Neural cell (in vitro differentiated cells): ENCODE data around the gene KLHDC9. TPM values are rescaled to one million over a fixed set of nuclear protein-coding genes. Genes with fewer than 3 reads are reported as not detected.

Source experiments
- H2AFZ ChIP-seq: fragments of 200-600, 300-800 bp; sonication (generic), shearing (Covaris generic); 2 replicates; pipeline ENCODE4 v1.6.0; 2014; ENCODE audit warnings: low read depth, mild to moderate bottlenecking, antibody characterized with exemption, low read length, moderate library complexity
- H3F3A ChIP-seq: fragments of 200-600 bp; shearing (Covaris generic); 2 replicates; pipeline ENCODE4 v1.6.1; 2016; ENCODE audit warnings: mild to moderate bottlenecking, moderate library complexity, mixed read lengths, antibody characterized with exemption, low read length; ENCODE audit not compliant: insufficient read depth, poor library complexity, severe bottlenecking
- H3K27ac ChIP-seq: fragments of 200-600, 300-800 bp; sonication (generic), shearing (Covaris generic); 2 replicates; pipeline ENCODE4 v1.5.1; 2014; ENCODE audit warnings: mild to moderate bottlenecking, low read length, moderate library complexity
- H3K27me3 ChIP-seq: fragments of 300-800, 200-600 bp; sonication (generic), shearing (Covaris generic); 2 replicates; pipeline ENCODE4 v1.6.0; 2014; ENCODE audit warnings: mild to moderate bottlenecking, low read depth, low read length, moderate library complexity; ENCODE audit not compliant: insufficient read depth
- H3K36me3 ChIP-seq: fragments of 300-800, 200-600 bp; sonication (generic), shearing (Covaris generic); 2 replicates; pipeline ENCODE4 v1.5.1; 2014; ENCODE audit warnings: mild to moderate bottlenecking, antibody characterized with exemption, low read length, moderate library complexity; ENCODE audit not compliant: insufficient read depth
- H3K4me2 ChIP-seq: fragments of 300-800, 200-600 bp; sonication (generic), shearing (Covaris generic); 2 replicates; pipeline ENCODE4 v1.6.0; 2014; ENCODE audit warnings: mild to moderate bottlenecking, low read length
- H3K4me3 ChIP-seq: fragments of 300-800, 200-600 bp; sonication (generic), shearing (Covaris generic); 2 replicates; pipeline ENCODE4 v1.5.1; 2014; ENCODE audit warnings: mild to moderate bottlenecking, low read length, moderate library complexity
- H3K79me2 ChIP-seq: fragments of 200-600 bp; shearing (Covaris generic); replicated peaks from 2 replicates; pipeline ENCODE4 v1.6.0; 2014; ENCODE audit warnings: mild to moderate bottlenecking, low read length, moderate library complexity; ENCODE audit not compliant: insufficient read depth
- H3K9ac ChIP-seq: fragments of 300-800, 200-600 bp; sonication (generic), shearing (Covaris generic); 2 replicates; pipeline ENCODE4 v1.6.1; 2016; ENCODE audit warnings: mild to moderate bottlenecking, low read length, mixed read lengths
- H3K9me2 ChIP-seq: fragments of 200-600 bp; shearing (Covaris generic); 2 replicates; pipeline ENCODE4 v1.6.1; 2016; ENCODE audit warnings: mild to moderate bottlenecking, low read length, mixed read lengths; ENCODE audit not compliant: insufficient read depth
- H3K9me3 ChIP-seq: fragments of 200-600, 300-800 bp; sonication (generic), shearing (Covaris generic); 2 replicates; pipeline ENCODE4 v1.6.1; 2016; ENCODE audit warnings: mild to moderate bottlenecking, mixed run types, low read length, moderate library complexity, mixed read lengths
- H4K20me1 ChIP-seq: fragments of 200-600 bp; shearing (Covaris generic); 2 replicates; pipeline ENCODE4 v1.6.1; 2016; ENCODE audit warnings: mild to moderate bottlenecking, mixed run types; ENCODE audit not compliant: insufficient read depth
- EP300 ChIP-seq: fragments of 450-650 bp; conservative IDR thresholded peaks from 2 replicates; pipeline ENCODE4 v1.6.1; 2014; ENCODE audit warnings: antibody characterized with exemption, mild to moderate bottlenecking, moderate library complexity; ENCODE audit not compliant: poor library complexity, severe bottlenecking
- EZH2 ChIP-seq: fragments of 200-600, 300-800 bp; shearing (Covaris generic), sonication (generic); IDR thresholded peaks from 2 replicates; pipeline ENCODE4 v1.6.1; 2014; ENCODE audit warnings: antibody characterized with exemption, low read length, borderline replicate concordance, mild to moderate bottlenecking; ENCODE audit not compliant: insufficient read depth, poor library complexity, severe bottlenecking
- MXI1 ChIP-seq: fragments of 450-650 bp; conservative IDR thresholded peaks from 2 replicates; pipeline ENCODE4 v1.6.1; 2014; ENCODE audit warnings: antibody characterized with exemption, mild to moderate bottlenecking; ENCODE audit not compliant: poor library complexity, severe bottlenecking
- POLR2AphosphoS5 ChIP-seq: IDR thresholded peaks from 2 replicates; pipeline ENCODE4 v1.6.1; 2012
- RAD21 ChIP-seq: fragments of 450-650 bp; conservative IDR thresholded peaks from 2 replicates; pipeline ENCODE4 v1.6.1; 2014; ENCODE audit warnings: antibody characterized with exemption, mild to moderate bottlenecking, moderate library complexity
- REST ChIP-seq: IDR thresholded peaks from 2 replicates; pipeline ENCODE4 v1.6.1; 2012; ENCODE audit warnings: borderline replicate concordance
- SMC3 ChIP-seq: fragments of 450-650 bp; conservative IDR thresholded peaks from 2 replicates; pipeline ENCODE4 v1.6.1; 2014; ENCODE audit warnings: antibody characterized with exemption, mild to moderate bottlenecking, moderate library complexity; ENCODE audit not compliant: poor library complexity
- TAF1 ChIP-seq: IDR thresholded peaks from 2 replicates; pipeline ENCODE4 v1.6.1; 2012; ENCODE audit warnings: low read depth
- polyA plus RNA-seq: library from polyadenylated mRNA; depleted of rRNA; stranded (reverse); fragments of >200 nt; gene quantifications from 2 replicates; pipeline ENCODE4 v1.2.3, GENCODE V29; 2014
- TF ChIP-seq, protein P1 (sequence below): fragments of 450-650 bp; IDR thresholded peaks from 2 replicates; pipeline ENCODE4 v1.5.1; 2014; ENCODE audit warnings: antibody characterized with exemption, mild to moderate bottlenecking, moderate library complexity; ENCODE audit not compliant: poor library complexity, severe bottlenecking

The KLHDC9 gene
- polyA plus RNA-seq, 1 donor from 2014 or later, result 78.1 TPM

- no peaks in the 10 kb centered on the region for H3K9me3 ChIP-seq
- no peaks in the 10 kb centered on the region for H3K79me2 ChIP-seq
- TF ChIP-seq POLR2AphosphoS5 (no peak), EZH2 (no peak), TAF1 (no peak), REST (no peak), EP300 (no peak)
- TF ChIP-seq, protein P1, sequence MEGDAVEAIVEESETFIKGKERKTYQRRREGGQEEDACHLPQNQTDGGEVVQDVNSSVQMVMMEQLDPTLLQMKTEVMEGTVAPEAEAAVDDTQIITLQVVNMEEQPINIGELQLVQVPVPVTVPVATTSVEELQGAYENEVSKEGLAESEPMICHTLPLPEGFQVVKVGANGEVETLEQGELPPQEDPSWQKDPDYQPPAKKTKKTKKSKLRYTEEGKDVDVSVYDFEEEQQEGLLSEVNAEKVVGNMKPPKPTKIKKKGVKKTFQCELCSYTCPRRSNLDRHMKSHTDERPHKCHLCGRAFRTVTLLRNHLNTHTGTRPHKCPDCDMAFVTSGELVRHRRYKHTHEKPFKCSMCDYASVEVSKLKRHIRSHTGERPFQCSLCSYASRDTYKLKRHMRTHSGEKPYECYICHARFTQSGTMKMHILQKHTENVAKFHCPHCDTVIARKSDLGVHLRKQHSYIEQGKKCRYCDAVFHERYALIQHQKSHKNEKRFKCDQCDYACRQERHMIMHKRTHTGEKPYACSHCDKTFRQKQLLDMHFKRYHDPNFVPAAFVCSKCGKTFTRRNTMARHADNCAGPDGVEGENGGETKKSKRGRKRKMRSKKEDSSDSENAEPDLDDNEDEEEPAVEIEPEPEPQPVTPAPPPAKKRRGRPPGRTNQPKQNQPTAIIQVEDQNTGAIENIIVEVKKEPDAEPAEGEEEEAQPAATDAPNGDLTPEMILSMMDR, result no peak
- H3K27ac ChIP-seq, result no peak overlapping the region
- H2AFZ ChIP-seq, result no peak overlapping the region
- H3K4me2 ChIP-seq, result no peak overlapping the region
- no peak overlapping the region for H3K9ac ChIP-seq
- H3K4me3 ChIP-seq, result no peak overlapping the region
- no peaks in the 10 kb centered on the region for H3K36me3 ChIP-seq
- no peaks in the 10 kb centered on the region for H4K20me1 ChIP-seq
- no peaks in the 10 kb centered on the region for H3K9me2 ChIP-seq
- H3K27me3 ChIP-seq, result no peaks in the 10 kb centered on the region
- H3F3A ChIP-seq, result no peaks in the 10 kb centered on the region
Observed at GRCh38 chr1:161091796-161092507, 6.2 kb upstream of the KLHDC9 start.

DNA sequence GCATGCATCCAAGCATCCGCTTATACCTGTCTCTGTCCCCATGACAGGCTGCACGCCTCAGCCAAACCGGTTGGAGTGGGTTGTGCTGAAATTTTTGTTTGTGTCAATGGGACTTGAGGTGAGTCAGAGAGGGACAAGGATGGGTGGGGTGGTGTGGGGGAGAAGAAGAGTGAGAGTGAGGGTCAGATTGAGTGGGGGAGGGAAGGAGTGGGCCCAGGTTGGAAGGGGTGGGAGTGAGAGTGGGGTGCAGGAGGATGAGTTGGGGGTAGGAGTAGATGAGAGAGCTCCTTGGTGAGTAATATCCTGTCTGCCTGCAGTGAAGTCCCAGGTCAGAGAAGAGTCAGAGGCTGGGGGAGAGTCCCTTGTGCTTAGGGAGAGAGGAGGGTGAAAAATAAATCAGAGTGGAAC is 5.5 kb upstream of the KLHDC9 start:
- H3K9me2 ChIP-seq, result no peaks in the 10 kb centered on the region
- no peak overlapping the region for H3K4me2 ChIP-seq
- no peaks in the 10 kb centered on the region for H3K27me3 ChIP-seq
- no peaks in the 10 kb centered on the region for H3K9me3 ChIP-seq
- H2AFZ ChIP-seq, result no peak overlapping the region
- no peaks in the 10 kb centered on the region for H3K36me3 ChIP-seq
- TF ChIP-seq RAD21 (no peak), TAF1 (no peak), REST (no peak), EP300 (no peak), POLR2AphosphoS5 (no peak), EZH2 (no peak), SMC3 (no peak), MXI1 (no peak)
- TF ChIP-seq, protein P1, result no peak
- no peaks in the 10 kb centered on the region for H3F3A ChIP-seq
- no peaks in the 10 kb centered on the region for H3K79me2 ChIP-seq
- H4K20me1 ChIP-seq, result no peaks in the 10 kb centered on the region
- H3K27ac ChIP-seq, result no peak overlapping the region
- H3K9ac ChIP-seq, result no peak overlapping the region
- H3K4me3 ChIP-seq, result no peak overlapping the region
